Fibroblast of skin of back (primary cell): ENCODE data around the gene SLC26A4. TPM values are rescaled to one million over a fixed set of nuclear protein-coding genes. Genes with fewer than 3 reads are reported as not detected.
"Not testable (repeated sequence)": the region's sequence is repeated elsewhere in the genome, so short reads cannot be mapped to it uniquely, and the experiment has no call there.

ENCODE experiments used
- DNase-seq: peaks from one replicate; pipeline ENCODE4 v3.0.0-alpha.2; 2013
- polyA plus RNA-seq, 2 experiments: library from polyadenylated mRNA; unstranded; fragments of 120-200 nt; gene quantifications; one replicate each; pipeline ENCODE4 v1.2.1, GENCODE V29; 2013; ENCODE audit not compliant: insufficient read length in 2 of 2

Gene SLC26A4
- 0.19 TPM for polyA plus RNA-seq (2013, experiment 1 of 2; ENCODE audit: insufficient read length)
- 0.23 TPM for polyA plus RNA-seq (2013, experiment 2 of 2; ENCODE audit: insufficient read length)

DNA sequence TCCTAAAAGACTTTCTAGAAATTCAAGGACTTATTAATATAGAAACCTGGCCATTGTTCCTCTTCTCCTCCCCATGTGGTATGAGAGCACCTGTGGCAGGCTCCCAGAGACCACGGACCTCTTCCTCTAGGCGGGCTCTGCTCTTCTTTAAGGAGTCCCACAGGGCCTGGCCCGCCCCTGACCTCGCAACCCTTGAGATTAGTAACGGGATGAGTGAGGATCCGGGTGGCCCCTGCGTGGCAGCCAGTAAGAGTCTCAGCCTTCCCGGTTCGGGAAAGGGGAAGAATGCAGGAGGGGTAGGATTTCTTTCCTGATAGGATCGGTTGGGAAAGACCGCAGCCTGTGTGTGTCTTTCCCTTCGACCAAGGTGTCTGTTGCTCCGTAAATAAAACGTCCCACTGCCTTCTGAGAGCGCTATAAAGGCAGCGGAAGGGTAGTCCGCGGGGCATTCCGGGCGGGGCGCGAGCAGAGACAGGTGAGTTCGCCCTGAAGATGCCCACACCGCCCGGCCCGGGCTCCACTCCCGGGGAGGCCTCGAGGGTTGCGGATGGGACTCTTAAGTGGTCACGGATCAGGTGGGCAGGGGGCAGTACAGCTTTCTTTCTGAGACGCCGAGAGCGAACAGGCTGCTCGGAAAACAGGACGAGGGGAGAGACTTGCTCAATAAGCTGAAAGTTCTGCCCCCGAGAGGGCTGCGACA, at the start of gene SLC26A4:
Gene SLC26A4 (plus strand): TSS at position 448 of the 700 bp plus-strand sequence. CDS start 814 bp downstream, outside the sequence.
- no peak for DNase-seq

DNA sequence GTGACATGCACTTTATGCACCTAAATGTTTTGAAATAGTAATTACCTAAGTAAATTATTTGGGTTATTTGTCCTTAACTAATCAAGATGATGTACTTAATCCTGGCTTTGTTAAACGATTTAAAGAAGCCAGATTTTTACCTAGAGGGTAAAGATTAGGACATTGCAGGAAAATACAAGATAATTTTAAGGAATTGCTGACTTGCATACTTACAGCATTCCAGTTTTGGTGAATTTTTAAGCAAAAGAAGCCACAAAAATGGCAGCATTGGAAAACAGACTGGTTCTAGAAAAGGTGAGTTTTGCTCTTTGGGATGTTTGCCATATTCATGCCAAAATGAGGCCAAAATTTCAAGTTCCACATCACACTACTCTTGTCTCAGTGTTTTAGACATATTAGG, 47.2 kb upstream of the SLC26A4 start:
- no peak for DNase-seq

DNA sequence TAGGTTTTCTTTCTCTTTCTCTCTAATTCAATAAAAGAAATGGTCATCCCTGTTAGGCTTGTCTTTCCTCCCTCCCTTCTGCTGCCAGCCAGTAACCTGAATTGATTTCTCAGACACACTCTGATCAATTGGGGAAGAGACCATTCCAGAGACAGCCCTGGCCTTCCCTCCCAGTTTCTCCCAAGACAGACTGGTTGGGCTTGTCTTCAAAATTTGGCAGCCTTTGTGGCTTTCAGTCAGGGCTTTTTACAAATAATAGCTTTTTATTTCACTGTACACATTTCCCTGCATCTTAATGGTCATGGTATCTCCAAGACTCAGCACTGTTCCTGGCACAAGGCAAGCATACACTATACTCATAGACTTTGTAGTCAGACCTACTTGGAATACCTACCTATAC, 46.7 kb upstream of the SLC26A4 start:
- DNase-seq, result no peak

DNA sequence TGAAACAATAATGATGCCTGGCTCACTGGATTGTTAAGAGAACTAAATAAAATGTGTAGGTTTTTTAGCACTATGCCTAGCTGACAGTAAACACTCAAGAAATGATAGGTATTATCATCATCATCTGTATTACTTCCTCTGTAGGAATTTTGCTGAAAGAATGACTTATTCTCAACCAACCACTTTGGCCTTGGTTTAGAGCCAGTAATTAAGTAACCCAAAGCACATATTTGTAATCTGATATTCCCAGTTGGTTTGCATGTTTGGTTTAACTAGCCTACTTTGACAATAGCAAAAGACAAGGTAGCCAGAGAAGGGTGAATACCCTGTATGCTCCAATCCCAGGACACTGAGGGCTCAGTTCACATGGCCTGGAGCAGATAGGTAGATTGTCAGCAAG, 46.2 kb upstream of the SLC26A4 start:
- peak; percentile 42 for DNase-seq

DNA sequence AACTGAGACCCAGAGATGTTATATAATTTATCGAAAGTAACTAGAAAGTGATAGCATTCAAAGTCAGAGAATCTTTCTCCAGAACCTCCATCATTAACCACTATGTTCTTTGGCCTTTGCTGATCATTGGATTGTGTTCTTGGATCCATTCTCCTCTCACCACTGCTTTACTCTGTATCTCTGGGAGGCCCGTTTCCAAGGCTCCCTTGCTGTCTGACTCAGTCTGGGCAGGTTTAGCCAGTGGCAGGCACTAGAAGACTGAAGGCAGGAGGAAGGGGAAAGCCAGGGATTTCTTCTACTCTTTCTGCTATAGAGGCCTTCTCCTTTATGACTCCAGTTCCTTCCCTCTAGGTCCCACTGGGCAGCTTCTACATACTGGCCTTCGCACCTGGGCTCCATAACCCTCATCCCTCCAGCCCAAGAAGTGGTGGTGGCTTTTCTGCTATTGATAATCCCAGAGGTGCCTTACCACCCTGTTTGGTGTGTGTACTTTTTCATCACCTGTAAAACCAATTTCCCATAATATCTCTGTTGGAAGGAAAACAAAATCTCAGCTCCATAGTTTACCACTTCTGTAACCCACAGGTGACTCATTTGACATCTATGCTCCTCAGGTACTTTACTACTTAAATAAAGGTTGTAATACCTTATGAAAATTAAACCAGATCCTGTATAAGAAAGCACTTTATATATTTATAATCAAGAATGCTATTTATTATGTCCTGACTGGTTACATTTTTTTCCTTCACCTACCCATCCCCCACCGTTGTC, 44.5 kb upstream of the SLC26A4 start:
- no peak for DNase-seq

DNA sequence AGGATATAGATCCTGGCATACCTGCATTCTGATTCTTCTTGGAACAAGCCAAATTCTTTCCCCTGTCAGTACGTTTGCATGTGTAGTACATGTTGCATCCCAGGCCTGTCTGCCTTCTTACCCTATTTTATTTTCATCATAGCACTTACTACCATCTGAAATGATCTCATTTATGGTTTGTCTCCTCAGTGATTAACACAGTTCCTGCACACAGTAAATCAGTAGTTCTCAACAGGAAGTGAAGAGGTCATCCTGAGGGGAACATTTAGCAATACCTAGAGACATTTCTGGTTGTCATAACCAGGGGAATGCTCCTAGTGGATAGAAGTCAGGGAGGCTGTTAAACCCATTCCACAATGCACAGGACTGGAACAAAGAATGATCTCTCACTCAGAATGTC, 38.2 kb upstream of the SLC26A4 start:
- DNase-seq, result peak; percentile 29

DNA sequence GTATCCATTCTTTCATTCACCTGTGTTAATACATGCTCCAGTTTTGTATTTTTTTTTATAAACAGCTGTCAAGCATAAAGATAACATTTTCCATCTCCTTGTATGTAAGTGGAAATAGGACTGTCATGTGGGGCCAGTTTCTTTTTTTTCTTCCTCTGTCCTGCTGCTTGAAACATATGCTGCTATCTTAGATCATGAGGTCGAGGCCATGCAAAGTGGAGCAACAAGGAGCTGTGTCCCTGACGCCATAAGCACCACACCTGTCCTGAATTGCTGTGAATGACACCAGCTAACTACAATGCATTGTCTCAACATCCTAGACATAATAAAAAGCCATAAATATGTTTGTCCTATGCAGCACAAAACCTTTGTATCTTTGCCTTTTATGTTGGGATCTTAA, 37.7 kb upstream of the SLC26A4 start:
- no peak for DNase-seq

DNA sequence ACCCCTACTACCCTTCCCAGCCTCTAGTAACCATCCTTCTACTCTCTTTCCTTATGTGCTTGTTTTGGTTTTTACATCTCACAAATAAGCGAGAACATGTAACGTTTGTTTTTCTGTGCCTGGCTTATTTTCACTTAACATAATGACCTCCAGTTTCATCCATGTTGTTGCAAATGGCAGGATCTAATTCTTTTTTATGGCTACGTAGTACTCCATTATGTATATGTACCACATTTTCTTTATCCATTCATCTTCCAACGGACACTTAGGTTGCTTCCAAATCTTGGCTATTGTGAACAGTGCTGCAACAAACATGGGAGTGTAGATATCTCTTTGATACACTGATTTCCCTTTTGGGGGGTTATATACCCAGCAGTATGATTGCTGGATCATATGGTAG, 33.6 kb upstream of the SLC26A4 start:
- no peak for DNase-seq

DNA sequence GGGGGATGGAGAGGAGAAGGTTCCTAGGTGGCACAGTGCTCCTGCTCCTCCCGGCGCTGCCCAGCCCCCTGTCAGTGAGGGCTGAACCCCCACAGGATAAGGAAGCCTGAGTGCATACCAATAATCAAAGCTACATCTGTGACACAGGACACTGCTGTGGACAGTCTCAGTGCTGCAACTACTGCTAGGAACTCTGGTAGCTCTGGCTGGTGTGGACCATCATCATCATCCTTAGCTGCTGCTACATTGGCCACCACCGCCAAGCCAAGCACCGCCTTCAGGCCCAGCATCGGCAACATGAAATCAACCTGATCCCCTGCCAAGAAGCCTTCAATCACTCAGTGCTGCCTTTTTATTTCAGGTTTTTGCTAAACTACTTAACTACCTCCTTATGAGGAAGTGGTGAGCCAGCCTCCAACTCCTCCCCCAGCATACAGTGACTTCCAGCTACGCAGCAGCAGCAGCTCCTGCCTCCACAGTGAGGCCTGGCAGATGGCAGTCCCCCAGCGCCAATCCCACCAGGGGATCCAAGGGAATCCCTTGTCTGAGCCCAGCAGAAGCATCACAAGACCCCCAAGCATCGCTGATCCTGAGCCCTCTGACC, 32.1 kb upstream of the SLC26A4 start:
- no peak for DNase-seq

DNA sequence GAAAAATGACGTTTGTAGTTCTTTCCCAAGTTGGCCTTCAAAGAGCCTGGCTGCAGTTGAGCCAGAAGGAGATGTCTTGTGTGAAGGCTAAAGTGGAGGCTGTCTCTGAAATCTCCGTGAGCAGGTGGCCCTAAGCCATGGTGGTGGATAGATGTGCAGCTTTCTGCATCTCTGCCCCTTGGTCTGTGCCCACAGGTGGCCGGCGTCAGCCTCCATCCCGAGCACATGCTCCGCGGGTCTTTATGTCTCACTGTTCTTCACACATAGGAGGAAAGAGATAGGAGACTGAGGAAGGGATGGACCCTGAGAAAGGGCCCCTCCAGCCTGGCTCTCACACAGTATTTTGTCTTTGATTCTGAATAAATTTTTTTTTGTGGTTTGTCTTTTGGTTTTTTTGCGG, 30.3 kb upstream of the SLC26A4 start:
- DNase-seq, result no peak

DNA sequence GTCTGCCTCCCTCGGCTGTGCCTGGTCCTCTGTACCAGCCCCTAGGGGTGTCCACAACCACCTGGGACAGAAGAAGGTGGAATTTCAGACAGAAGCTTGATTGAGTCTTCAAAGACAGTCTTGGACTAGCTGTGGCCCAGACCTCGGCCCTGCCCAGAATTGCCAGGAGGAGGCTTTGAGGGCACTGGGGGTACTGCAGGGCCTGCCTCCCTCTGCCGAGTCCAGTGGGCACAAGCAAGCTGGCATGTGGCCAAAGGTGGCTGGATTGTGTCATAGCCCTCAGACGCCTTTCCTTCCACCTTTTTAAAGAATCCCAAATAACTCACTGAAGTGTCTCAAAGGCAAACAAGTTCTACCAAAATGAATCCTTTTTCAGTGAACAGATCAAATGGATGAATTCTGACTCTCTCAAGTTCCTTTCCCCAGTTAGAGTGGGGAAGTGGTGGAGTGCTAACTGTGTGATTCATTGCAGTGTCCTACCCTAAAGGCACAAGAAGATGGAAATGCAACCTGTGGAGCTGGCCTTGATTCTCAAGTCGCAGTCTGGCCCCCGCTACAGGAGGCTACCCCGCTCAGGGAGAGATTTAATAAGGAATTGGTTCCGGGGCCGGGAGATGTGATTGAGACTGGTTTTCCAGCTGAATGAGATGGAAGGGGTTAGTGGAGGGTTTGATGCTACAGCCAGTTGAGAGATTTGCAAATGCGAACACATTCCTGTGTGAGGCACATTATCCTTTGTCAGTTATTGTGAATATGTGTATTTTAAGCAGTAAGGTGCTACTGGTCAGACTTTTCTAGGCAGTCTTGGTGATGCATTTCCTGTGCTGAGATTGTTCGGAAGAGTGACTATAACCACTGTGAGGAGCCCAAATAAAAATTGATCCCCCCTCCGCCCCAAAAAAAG, 28.8 kb upstream of the SLC26A4 start:
- no peak for DNase-seq

DNA sequence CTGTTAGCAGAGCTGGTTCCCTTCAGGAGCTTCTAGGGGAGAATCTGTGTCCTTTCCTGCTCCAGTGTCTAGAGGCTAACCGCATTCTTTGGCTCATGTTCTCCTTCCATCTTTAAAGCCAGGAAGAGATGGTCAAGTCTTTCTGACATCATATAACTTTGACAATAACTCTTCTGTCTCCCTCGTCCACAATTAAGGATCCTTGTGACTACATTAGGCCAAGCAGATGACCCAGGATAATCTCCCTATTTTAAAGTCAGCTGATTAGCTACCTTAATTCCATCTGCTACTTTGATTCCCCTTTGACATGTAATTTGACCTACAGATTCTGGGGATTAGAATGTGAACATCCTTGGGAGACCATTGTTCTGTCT, 28.1 kb upstream of the SLC26A4 start:
- DNase-seq, result no peak

DNA sequence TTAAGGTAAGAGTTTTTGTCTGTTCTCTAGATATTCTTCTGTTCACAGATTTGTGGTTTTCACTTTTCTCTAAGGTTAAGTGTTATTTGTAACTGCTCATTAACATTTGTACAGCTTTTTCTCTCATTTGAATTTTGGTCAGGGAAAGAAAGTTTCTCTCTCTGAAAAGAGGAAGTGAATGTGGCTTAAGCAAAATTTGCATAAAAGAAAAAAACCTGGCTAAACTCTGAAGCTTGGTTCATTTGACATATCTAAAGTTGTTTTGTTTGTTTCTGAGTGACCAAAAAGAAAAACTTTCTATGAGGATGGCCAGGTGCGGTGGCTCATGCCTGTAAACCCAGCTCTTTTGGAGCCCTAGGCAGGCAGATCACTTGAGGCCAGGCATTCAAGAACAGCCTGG, 22.0 kb upstream of the SLC26A4 start:
- no peak for DNase-seq

DNA sequence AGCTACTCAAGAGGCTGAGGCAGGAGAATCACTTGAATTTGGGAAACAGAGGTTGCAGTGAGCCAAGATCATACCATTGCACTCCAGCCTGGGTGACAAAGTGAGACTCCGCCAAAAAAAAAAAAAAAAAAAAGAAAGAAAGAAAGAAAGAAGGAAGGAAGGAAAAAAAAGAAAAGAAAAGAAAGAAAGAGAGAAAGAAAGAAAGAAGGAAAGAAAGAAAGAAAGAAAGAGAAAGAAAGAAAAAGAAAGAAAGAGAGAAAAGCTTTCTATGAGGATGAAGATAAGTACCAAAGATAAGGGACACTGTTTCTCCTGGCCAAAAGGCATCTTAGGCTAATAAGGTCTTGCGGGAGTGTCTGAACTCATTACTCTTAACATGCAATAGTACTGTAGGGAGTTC, 21.6 kb upstream of the SLC26A4 start:
- DNase-seq, result not testable (repeated sequence)

DNA sequence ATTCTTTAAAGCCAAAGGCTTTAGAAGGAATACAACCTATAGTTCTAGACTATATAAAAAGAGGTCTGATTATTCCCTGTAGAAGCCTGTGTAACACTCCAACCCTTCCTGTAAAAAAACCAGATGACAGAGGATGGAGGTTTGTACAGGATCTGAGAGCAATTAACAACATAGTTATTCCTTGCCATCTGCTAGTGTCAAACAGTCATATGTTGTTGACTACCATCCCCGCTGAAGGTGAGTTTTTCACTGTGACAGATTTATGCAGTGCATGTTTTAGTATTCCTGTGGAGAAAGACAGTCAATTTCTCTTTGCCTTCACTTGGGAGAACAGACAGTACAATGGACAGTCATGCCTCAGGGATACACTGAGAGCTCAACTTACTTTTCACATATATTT, 19.0 kb upstream of the SLC26A4 start:
- DNase-seq, result no peak

DNA sequence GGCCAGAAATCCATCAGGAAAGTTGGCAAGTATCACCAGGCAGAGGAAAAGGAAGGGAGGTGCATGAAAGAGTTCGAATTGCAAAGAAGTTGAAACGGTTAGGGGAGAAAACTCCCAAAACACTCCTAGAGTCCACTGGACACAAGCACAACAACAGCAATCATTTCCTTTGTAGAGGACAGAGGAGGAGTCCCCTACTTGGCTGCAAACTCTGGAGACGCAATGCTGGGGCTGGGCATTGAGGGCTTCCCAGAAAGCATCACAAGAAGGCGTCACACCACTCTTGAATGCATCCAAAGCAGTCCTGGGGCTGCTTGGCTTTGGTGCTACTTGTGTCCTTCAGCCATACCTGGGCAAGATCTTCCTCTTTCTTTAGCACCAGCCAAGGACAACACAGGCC, 18.1 kb upstream of the SLC26A4 start:
- DNase-seq, result no peak

DNA sequence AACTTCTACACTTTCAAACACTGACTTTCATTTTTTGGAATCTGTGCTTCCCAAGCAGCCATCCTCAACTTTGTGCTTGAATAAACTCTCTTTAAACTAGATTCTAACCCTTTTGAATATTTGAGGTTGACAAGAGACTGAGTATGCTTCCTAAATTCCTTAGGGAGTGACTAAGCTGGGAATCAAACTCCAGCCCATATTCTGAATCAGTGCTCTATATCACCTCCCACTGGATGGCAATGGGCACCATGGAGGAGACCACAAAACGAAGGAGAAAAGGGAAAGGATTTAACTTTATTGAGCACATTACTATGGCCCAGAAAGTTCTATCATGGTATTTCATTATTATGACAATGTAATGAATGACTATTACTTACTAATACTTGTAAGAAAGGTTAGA, 17.2 kb upstream of the SLC26A4 start:
- DNase-seq, result peak; percentile 81

DNA sequence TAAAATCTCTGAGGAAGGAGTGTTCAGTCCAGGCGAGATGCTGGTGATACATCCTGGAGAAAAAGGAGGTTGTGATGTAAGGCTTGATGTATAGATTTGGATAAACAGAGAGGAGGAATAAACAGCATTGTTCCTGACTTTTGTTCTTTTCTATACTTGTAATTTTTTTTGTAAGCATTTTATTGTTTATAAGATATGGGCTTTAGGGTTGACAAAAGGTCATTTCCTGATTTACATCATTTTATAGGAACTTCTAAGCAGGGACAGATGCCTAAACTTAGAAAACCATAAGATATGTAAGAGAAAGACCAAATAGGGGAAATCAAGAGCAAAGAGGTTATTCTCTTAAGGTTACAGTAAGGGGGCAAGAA, 16.7 kb upstream of the SLC26A4 start:
- DNase-seq, result no peak

DNA sequence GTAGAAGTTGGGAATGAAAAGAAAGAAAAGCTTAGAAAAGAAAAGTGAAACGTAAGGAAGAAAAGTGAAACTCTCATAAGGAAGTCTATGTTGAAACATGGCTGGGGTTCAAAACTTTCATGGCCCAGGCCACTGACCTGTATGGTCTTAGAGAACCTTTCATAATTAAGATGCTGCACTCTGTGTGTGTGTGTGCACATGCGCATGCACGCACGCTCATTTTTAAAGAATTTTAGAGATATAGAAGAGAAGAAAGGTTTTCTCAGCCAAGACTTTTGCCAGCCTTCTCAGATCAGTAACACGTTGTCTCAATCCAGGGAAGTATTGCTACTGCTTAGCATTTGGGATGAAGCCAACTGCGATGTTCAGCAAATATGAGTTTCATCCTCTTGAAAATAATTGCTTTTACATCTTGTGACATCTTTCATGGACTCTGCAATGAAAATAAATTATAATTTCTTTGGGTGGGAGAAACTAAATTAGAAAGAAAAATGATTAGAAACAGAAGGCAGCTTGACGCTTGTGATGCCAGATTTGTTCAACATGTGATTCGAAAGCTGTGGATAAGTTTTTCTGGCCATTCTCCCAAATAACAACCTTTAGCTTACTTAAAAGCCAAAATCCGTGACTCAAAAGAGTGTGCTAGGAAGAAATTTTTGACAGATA, 16.2 kb upstream of the SLC26A4 start:
- no peak for DNase-seq

DNA sequence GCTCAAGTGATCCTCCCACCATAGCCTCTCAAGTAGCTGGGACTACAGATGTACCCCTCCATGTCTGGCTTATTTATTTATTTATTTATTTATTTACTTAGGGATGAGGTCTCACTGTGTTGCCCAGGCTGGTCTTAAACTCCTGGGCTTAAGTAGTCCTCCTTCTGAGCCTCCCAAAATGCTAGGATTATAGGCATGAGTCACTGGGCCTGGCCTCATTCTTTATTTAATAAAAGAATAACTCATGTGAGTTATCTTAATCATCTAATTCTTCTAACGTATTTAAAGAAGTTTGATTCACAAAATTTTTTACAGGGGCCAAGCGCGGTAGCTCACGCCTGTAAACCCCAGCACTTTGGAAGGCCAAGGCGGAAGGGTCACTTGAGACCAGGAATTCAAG, 8.0 kb upstream of the SLC26A4 start:
- no peak for DNase-seq

DNA sequence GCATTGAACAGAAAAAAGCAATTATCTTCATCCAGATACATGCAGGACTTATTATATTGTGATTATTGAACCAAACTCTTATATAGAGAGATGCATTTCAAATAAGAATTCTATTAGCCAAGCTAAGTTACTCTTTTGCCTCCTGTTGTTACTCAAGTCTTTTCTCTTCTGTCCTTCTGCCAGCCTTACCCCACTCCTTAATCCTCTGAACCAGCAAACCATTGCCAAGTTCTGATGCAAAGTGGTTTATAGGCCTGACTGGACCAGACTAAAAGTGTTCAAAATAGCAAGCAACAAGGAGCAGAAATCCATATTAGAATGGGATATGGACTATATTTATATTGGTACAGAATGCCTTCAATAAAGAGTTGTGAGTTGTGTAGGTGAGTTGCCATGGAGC, 2.2 kb upstream of the SLC26A4 start:
- no peak for DNase-seq

DNA sequence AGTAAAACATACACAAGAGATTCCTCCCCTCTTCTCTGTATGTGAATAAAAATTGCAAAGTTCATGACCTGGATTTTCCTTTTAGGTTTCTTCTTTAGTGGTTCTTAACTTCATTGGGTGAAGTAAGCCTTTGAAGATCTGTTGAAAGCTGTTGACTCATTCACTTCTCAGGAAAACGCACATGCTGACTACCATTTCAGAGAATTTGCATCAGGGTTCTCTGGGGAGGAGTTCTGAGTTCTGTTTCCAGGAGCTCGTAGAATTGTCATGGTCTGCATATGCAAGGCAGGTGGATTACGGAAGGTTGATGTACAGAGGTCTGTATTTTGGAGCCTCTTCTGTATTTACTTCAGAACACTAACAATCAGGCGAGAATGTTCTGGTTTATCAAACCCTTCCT, 962 bp upstream of the SLC26A4 start:
- peak; percentile 66 for DNase-seq
